G401 (cell line): ENCODE results near the gene IMP4. TPM values are rescaled to one million over a fixed set of nuclear protein-coding genes. Genes with fewer than 3 reads are reported as not detected.
"Not testable (repeated sequence)": the region's sequence is repeated elsewhere in the genome, so short reads cannot be mapped to it uniquely, and the experiment has no call there.

Experiments used
- DNase-seq: peaks from one replicate; pipeline ENCODE4 v3.0.0-alpha.2; 2015; ENCODE audit warnings: low spot score
- in situ Hi-C: cut with HindIII; loops from 2 replicates; pipeline ENCODE4 v1.10.0; 2016; ENCODE audit warnings: low sequenced_read_pairs, mixed read lengths
- total RNA-seq: library from RNA; depleted of rRNA; stranded (reverse); fragments of >200 nt; shearing (Covaris generic); gene quantifications from 2 replicates; pipeline ENCODE4 v1.2.3, GENCODE V29; 2014; rRNA removed

Gene IMP4, protein sequence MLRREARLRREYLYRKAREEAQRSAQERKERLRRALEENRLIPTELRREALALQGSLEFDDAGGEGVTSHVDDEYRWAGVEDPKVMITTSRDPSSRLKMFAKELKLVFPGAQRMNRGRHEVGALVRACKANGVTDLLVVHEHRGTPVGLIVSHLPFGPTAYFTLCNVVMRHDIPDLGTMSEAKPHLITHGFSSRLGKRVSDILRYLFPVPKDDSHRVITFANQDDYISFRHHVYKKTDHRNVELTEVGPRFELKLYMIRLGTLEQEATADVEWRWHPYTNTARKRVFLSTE
- total RNA-seq = 84.2 and 100 TPM in 2 replicates

DNA sequence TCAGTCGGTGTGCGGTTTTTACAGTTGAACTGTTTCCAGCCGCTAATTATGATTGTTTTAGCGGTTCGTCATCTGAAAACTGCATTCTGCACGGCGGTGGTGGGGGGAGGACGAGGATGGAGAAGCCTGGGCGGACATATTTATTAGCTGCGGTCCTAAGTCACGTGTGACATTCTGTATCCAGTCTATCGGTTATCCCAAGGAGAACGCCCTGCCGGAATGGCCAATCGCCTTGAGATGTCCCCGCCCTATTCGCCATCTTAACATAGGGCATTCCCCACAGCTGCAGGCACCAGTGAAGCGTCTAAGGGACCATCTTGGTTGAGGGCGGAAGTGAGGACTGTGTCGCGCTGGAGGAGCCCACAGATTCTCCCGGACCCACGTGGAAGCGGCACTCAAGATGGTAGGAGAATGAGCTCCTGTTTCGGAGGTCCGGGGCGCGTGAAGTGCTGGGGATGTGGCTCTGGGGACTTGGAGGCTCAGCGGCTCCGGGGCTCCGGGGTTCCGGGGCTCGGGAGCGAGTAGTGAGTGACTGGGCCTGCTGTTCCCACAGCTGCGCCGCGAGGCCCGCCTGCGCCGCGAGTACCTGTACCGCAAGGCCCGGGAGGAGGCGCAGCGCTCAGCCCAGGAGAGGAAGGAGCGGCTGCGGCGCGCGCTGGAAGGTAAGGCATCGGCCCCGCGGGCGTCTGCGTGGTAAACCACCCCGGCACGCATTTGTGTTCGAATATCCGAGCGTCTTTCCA, at the start of gene IMP4:
IMP4 (plus strand) TSS at position 365 of the 743 bp plus-strand sequence; CDS start at position 401, 36 bp downstream.
- peak; percentile 100 for DNase-seq
- in situ Hi-C loops = no loop called here

DNA sequence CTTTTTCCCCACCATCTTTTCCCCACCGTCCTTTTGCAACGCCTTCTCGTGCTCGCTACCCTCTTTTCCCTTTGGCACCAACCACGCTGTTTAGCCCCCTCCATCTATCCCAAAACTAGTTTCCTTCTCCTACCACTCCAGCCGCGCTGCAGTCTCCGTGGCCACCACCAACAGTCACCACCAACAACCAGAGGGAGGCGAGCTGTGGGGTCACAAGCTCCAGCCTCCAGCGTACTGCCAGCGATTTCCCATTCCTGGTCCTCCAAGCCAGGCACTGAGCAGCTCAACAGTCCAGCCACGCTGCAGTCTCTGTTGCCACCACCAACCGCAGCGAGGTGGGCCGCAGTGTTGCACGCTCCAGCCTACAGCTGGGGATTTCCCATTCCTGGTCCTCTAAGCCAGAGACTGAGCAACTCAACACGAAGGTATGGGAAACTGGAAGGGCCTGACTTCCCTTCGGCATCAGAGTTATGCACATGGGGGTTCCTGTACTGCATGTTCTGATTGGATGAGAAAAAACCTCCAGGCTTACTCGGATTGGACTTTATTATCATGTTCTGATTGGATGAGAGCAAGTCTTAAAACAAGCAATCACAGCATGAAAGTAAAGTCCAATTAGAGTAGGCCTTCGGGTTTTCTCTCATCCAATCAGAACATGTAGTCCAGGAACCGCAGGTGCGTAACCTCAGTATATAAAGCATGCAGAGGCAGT, 42.3 kb upstream of the IMP4 start:
- in situ Hi-C loops = no loop called here
- DNase-seq = no peak

DNA sequence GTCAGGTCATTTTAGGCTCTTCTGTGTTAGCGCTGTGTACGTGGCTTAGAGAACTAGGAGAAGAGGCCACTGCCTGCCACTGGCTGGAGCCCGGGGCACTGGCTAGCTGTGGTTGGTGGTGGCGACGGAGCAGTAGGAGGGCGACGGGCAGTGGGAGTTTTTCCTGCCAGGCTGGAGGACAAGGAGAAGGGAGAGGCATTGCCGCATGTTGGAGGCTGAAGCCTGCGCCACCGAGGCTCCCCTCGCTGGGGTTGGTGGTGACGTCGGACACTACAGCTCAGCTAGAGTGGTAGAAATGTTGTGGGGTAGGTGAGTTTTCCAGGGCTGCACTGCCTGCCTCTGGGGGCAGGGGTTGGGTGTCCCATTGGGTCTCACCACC, 41.7 kb upstream of the IMP4 start:
- in situ Hi-C loops = no loop called here
- no peak for DNase-seq

DNA sequence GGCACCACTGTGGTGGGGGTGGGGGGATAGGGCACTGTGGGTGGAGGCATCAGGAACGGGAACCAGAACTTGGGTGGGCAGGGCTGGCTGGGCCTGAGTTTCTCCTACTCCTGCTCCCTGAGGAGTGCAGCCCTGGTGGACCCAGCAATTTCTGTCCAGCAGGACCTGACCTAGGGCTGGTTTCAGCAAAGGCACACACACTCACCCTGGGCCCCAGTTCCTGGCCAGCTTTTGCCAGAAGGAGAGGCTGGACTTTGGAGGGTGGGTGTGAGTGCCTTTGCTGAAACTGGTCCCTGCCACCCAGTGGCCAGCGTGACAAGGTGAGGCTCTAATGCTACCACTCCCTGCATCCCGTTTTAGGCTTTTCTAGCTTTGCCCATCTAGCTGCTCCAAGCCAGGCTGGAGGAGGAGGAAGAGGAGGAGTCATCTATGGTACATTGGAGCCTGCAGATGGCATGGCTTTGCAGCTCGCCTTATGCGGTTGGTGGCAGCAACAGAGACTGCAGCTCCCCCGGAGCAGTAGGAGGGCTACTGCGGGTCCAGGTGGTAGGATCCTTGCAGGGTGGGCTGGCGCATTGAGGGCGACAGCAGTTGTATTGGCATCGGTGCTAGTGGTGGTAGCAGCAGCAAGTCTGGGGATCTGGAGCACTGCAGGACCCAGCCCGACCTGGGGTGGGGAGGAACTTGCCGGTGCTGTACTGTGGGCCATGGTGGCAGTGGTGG, 40.4 kb upstream of the IMP4 start:
- DNase-seq = no peak
- in situ Hi-C loops = no loop called here

DNA sequence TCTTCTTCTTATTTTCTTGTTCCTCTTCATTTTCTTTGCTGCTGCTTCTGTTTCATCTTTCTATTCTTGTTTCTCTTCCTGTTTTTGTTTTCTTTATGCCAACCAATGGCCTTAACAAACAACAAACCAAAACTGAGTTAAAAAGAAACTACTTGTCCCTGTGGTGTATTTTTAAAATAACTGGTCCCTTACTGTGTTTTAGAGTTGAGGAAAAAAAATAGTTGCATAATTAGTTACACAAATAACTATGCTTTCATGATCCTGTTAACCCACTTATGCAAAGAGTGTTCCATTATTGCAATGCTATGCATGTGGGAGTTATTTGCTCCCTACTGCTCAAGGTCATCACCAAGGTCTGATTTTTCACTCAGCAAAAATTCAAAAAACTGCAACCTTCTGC, 39.5 kb upstream of the IMP4 start:
- in situ Hi-C loops = no loop called here
- no peak for DNase-seq

DNA sequence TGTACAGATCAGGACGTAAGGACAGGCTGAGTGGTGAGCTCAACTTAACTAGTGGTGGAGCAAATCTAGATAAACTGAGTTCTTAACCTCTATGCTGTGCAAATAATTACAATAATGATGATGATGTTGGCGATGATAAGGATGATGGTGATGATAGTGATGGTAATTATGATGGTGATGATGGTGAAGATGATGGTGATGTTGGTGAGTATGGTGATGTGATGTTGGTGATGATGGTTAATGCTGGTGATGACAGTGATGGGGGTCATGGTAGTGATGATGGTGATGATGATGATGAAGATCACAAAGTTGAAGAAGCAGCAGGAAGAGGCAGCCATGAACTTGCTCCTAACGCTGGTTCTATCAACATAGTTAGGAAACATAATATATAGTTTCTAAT, 38.0 kb upstream of the IMP4 start:
- DNase-seq = no peak

DNA sequence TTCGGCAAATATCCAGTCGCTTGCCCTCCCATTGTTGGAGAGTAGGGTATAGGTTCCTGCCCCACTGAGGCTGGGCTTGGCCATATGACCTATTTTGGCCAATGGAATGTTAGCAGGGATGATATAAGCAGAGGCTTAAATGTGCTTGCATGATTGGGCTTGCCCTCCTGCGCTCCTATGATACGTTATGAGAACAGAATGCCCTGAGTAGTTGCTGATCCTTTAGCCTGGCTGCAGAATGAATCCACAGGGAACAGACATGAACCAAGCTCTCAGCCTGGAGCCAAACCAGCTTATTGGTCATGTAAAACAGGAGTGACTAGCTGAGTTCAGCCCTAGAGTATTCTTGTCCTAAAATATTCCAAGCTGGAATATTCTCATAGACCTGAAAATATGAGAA, 34.8 kb upstream of the IMP4 start:
- DNase-seq = no peak
- in situ Hi-C loops = no loop called here

More for the DNA sequence above, 38.0 kb upstream of the IMP4 start:
- in situ Hi-C loops = no loop called here

DNA sequence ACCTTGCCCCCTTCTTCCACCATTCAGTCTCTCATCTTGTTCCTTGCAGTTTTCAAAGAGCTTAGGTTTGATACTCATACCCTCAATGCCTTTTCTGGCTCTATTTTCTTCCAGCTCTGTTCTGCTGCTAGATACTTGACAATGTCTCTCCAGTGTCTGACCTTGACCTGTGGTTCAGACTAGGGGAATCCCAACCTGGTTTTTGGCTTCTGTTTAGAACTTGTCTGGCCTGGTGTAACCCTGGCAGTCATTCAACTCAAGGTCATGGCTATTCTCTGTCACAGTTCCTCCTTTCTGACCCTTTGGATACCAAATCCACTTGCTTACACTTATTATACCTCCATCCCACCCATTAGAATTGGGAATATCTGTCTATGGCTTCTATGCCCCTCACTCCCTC, 31.8 kb upstream of the IMP4 start:
- in situ Hi-C loops = no loop called here
- DNase-seq = no peak

DNA sequence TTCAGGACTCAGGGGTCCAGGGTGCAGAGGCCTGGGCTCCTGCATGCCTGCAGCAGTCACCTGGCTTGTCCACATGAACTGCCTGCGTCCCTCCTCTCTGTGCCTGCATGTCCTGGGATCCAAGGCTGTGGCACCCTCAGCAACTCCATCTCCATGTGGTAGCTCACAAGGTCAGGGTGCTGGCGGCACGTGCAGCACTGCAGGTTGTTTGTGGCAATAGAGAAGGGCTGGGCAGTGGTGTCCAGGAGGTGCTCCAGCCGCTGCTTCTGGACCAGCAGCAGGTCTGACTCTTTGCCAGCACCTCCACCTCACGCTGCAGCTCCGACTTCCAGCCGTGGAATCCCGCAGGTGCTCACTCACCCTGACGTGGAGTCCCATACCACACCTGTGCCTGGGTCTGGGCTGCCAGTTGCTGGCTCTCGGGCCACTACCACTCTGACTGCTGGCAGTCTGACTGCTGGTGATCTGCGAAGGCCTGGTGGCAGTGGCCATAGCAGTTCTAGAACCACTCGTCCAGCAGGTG, 28.8 kb upstream of the IMP4 start:
- in situ Hi-C loops = no loop called here
- no peak for DNase-seq

DNA sequence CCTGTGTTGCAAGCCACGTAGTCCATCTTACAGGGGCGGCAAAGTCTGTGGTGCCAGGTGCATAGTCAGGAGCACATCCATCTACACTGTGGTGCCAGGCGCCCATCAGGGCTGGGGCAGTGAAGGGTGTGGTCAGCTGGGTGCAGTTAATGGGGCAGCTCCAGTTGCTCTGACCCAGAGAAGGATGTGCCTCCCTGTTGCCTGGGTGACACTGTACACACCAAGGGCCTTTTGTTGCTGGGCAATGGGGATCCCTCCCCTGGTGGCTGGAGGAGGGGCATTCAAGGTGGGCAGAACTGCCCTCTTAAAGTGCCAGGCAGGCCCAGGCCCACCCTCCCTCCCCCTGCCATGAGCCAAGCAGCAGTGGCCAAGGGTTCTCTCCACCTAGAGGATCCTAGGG, 28.3 kb upstream of the IMP4 start:
- in situ Hi-C loops = no loop called here
- no peak for DNase-seq

DNA sequence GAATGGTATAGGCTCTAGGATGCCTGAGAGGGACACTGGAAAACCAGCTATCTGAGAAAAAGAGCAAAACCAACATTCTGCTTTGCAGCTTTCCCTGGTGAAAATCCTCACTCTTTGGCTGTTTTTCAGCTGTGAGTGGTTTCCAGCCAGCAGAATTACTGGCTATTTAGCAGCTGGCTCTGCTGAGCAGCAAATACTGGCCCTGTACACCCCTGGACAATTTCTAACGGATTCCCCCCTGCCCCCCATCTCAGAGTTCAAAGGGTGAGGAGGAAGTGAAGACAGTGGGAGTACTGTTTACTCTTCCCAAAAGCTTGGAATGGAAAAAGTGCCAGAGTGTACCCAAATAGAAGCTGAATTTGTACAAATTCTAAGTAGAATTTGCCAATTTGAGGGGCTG, 26.1 kb upstream of the IMP4 start:
- in situ Hi-C loops = no loop called here
- no peak for DNase-seq

DNA sequence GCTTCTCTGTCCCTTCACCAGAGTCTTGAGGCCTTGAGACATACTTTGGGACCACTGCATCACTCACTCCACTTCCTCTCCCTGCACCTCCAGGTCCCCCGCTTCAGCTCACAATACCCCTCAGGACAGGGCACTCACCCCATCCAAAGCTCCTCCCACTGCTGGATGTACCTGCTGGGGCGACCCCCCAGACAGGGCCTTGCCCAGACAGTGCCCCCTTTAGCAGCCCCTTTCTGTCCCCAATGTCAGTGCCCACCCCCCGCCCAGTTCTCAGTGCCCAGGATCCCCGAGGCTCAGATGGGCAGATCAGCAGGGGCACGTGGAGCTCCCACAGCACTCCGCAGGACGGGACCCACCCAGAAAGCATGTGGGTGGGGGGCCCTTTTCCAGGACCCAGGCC, 23.8 kb upstream of the IMP4 start:
- no peak for DNase-seq
- in situ Hi-C loops = no loop called here

DNA sequence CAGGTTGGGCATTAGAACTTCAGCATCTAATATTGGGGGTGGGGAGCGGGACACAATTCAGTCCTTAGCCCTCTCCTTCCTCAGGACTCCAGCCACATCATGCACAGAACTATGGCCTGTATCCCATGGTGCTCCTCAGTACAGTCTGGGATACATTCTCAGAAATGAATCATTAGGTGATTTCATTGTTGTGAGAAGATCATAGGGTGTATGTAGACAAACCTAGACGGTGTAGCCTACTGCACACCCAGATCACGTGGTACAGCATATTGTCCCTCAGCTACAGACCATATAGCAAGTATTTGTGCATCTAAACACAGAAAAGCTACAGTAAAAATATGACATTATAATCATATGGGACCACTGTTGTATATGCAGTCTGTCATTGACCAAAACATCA, 23.2 kb upstream of the IMP4 start:
- no peak for DNase-seq
- in situ Hi-C loops = no loop called here

DNA sequence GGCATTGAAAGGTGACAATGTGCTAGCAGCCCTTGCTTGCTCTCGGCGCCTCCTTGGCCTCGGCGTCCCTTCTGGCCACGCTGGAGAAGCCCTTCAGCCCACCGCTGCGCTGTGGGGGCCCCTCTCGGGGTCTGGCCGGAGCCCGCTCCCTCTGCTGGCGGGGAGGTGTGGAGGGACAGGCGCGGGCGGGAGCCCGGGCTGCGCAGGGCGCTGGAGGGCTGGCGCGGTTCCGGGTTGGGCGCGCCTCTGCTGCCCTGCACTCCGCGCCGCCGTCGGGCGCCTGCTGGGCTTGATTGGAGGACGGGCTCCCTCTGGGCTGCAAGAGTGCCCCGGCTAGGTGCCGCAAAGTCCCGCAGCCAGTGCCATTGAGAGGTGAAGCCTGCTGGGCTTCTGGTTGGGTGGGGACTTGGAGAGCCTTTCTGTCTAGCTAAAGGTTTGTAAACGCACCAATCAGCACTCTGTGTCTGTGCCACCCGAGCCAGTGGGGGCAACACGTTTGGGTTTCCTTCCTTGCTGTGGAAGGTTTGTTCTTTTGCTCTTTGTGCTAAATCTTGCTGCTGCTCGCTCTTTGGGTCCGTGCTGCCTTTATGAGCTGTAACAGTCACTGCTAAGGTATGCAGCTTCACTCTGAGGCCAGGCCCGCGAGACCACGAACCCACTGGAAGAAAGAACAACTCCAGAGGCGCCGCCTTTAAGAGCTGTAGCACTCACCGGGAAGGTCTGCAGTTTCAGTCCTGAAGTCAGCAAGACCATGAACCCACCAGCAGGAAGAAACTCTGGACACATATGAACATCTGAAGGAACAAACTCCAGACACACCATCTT, 14.8 kb upstream of the IMP4 start:
- in situ Hi-C loops = no loop called here
- no peak for DNase-seq

DNA sequence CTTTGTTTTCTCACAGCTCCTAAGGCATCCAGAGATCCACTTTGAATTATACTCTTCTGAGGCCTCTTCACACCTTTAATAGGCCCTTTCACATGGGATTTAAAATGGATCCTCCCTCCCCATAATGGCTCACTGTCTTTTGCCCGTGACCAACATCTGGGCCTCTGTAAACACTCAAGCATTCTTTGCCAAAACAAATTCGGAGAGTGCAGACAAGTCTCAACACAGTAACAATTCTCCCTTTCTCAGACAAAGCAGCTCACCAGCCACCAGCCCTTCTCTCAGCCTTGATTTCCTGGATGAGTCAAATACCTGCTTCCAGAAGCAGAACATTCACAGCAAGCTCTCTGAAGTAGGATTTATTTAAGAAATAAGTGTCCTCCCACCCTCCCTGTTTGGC, 14.0 kb upstream of the IMP4 start:
- in situ Hi-C loops = no loop called here
- DNase-seq = no peak

DNA sequence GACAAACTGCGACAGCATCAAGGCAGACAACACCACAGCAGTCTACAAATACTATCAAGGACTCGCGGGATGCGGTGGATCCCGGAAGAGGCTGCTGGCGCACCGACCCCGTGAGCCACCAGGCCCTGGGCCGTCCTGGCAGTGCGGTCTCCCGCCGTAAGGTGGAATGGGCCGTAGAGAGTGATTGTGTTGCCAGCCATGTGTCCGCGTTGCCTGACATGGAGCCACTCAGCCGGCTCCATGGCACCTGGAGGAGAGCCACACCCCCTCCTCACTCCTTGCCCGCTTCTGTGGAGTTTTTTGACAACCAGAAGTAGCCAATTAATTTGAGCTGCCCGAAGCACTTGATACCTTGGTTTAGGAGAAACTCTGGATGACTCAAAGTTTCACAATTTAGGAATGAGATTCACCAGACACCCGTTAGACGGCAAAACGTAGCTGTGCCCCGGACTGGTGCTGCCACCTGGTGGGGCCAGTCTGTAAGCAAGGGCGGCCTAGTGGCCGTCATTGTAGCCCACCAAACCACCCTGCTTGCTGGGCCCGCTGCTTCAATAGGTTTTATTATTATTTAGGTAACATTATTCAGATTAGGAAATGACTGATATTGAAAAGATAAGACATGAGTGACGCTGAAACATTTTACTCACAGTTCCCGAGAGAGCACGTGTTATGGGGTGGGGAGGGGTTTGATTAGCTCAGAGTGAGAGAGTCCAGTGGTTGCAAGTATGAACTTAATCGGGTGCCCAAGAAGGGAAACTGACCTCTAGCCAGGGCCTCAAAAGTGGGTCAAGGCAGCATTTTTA, 10.2 kb upstream of the IMP4 start:
- DNase-seq = peak; percentile 44
- in situ Hi-C loops = no loop called here

DNA sequence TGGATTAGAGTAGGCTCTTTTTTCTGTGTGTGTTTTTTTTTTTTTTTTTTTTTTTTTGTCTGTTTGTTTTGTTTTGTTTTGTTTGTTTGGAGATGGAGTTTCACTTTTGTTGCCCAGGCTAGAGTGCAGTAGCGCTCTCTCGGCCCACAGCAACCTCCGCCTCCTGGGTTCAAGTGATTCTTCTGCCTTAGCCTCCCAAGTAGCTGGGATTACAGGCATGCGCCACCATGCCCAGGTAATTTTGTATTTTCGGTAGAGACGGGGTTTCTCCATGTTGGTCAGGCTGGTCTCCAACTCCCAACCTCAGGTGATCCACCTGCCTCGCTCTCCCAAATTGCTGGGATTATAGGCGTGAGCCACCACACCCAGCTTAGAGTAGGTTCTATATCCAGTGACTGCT, 9.4 kb upstream of the IMP4 start:
- in situ Hi-C loops, DNase-seq: not testable (repeated sequence)

DNA sequence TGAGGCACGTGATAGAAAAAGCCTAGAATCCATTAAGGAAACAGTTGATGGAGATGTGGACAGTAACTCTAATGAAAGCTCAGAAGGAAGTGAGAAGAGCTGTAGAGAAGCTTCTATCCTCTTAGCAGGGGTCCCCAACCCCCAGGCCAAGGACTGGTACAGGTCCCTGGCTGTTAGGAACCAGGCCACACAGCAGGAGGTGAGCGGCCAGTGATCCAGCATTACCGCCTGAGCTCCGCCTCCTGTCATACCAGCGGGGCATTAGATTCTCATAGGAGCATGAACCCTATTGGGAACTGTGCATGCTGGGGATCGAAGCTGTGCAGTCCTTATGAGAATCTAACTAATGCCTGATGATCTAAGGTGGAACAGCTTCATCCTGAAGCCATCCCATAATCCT, 8.7 kb upstream of the IMP4 start:
- DNase-seq = no peak
- in situ Hi-C loops = no loop called here
